Cardiac muscle cell (in vitro differentiated cells and primary cell): ENCODE data around the gene DACH1. TPM values are rescaled to one million over a fixed set of nuclear protein-coding genes. Genes with fewer than 3 reads are reported as not detected.
"Not testable (repeated sequence)": the region's sequence is repeated elsewhere in the genome, so short reads cannot be mapped to it uniquely, and the experiment has no call there.

ENCODE experiments used
- DNase-seq, 2 donors: peaks; one replicate each; pipeline versions ENCODE4 v3.0.0 to v3.0.0-alpha.2; 2010 to 2017; ENCODE audit warnings: low read depth in 1 of 2, low spot score in 1 of 2
- H3K27ac ChIP-seq: fragments of 200-600 bp; sonication (generic); 2 replicates; pipeline ENCODE4 v1.5.1; 2016
- H3K27me3 ChIP-seq: fragments of 200-600 bp; sonication (generic); 2 replicates; pipeline ENCODE4 v1.6.0; 2016; ENCODE audit warnings: control low read depth
- H3K36me3 ChIP-seq: fragments of 200-600 bp; sonication (generic); 2 replicates; pipeline ENCODE4 v1.5.1; 2016; ENCODE audit warnings: control low read depth
- H3K4me1 ChIP-seq: fragments of 200-600 bp; sonication (generic); 2 replicates; pipeline ENCODE4 v1.8.1; 2017; ENCODE audit warnings: low read depth, mild to moderate bottlenecking, mixed run types
- H3K4me3 ChIP-seq: fragments of 200-600 bp; sonication (generic); 2 replicates; pipeline ENCODE4 v1.5.1; 2016; ENCODE audit warnings: mild to moderate bottlenecking
- H3K9me3 ChIP-seq: fragments of 200-600 bp; sonication (generic); 2 replicates; pipeline ENCODE4 v1.5.1; 2017; ENCODE audit warnings: low read depth, mild to moderate bottlenecking, control low read depth
- polyA plus RNA-seq: library from polyadenylated mRNA; unstranded; fragments of >200 nt; fragmentation: Nextera tagmentation; extraction: Ambion mirVana; gene quantifications from 2 replicates; pipeline ENCODE4 v1.2.1, GENCODE V29; 2016
- total RNA-seq: library from RNA; depleted of rRNA; stranded (reverse); fragments of >200 nt; gene quantifications from 2 replicates; pipeline ENCODE4 v1.2.3, GENCODE V29; 2016
- TF ChIP-seq, protein P1 (sequence below): IDR thresholded peaks from 2 replicates; pipeline ENCODE4 v1.5.1; 2012; ENCODE audit warnings: low read depth, mild to moderate bottlenecking, low read length

The DACH1 gene
- total and polyA plus RNA-seq, 2 experiments from 2014 or later, result 3.5 to 3.7 TPM

- TF ChIP-seq, protein P1, sequence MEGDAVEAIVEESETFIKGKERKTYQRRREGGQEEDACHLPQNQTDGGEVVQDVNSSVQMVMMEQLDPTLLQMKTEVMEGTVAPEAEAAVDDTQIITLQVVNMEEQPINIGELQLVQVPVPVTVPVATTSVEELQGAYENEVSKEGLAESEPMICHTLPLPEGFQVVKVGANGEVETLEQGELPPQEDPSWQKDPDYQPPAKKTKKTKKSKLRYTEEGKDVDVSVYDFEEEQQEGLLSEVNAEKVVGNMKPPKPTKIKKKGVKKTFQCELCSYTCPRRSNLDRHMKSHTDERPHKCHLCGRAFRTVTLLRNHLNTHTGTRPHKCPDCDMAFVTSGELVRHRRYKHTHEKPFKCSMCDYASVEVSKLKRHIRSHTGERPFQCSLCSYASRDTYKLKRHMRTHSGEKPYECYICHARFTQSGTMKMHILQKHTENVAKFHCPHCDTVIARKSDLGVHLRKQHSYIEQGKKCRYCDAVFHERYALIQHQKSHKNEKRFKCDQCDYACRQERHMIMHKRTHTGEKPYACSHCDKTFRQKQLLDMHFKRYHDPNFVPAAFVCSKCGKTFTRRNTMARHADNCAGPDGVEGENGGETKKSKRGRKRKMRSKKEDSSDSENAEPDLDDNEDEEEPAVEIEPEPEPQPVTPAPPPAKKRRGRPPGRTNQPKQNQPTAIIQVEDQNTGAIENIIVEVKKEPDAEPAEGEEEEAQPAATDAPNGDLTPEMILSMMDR, result no peak
- Histone ChIP-seq H3K27ac (no peak overlapping the region), H3K27me3 (no peaks in the 10 kb centered on the region), H3K4me1 (no peaks in the 10 kb centered on the region), H3K9me3 (no peaks in the 10 kb centered on the region), H3K36me3 (no peaks in the 10 kb centered on the region), H3K4me3 (no peak overlapping the region)
- no peak for DNase-seq
Measured at GRCh38 chr13:71787414-71787813, 79.6 kb downstream of the DACH1 start.

- no peak overlapping the region for H3K27ac ChIP-seq
- H3K27me3 ChIP-seq, result no peaks in the 10 kb centered on the region
- no peaks in the 10 kb centered on the region for H3K9me3 ChIP-seq
- TF ChIP-seq, protein P1, result no peak
- H3K4me1 ChIP-seq, result no peaks in the 10 kb centered on the region
- no peaks in the 10 kb centered on the region for H3K36me3 ChIP-seq
- H3K4me3 ChIP-seq, result no peak overlapping the region
- DNase-seq, result no peak
Measured at GRCh38 chr13:71786875-71787274, 80.1 kb downstream of the DACH1 start.

- DNase-seq, result no peak
- Histone ChIP-seq H3K9me3 (no peaks in the 10 kb centered on the region), H3K4me3 (no peak overlapping the region), H3K36me3 (no peaks in the 10 kb centered on the region), H3K27ac (no peak overlapping the region), H3K4me1 (no peaks in the 10 kb centered on the region), H3K27me3 (no peaks in the 10 kb centered on the region)
- TF ChIP-seq, protein P1, result no peak
Measured at GRCh38 chr13:71785361-71785760, 81.6 kb downstream of the DACH1 start.

GRCh38 chr13:71780546-71780945, 86.5 kb downstream of the DACH1 start:
- Histone ChIP-seq H3K9me3 (no peaks in the 10 kb centered on the region), H3K4me3 (no peak overlapping the region), H3K27me3 (no peaks in the 10 kb centered on the region), H3K4me1 (peaks cover 8% of the 10 kb centered on the region), H3K36me3 (no peaks in the 10 kb centered on the region), H3K27ac (no peak overlapping the region)
- TF ChIP-seq, protein P1, result no peak
- no peak for DNase-seq

GRCh38 chr13:71778998-71779397, 88.0 kb downstream of the DACH1 start:
- H3K9me3 ChIP-seq, DNase-seq, H3K27me3 ChIP-seq, H3K27ac ChIP-seq, H3K4me3 ChIP-seq, H3K4me1 ChIP-seq, H3K36me3 ChIP-seq: not testable (repeated sequence)

DNA sequence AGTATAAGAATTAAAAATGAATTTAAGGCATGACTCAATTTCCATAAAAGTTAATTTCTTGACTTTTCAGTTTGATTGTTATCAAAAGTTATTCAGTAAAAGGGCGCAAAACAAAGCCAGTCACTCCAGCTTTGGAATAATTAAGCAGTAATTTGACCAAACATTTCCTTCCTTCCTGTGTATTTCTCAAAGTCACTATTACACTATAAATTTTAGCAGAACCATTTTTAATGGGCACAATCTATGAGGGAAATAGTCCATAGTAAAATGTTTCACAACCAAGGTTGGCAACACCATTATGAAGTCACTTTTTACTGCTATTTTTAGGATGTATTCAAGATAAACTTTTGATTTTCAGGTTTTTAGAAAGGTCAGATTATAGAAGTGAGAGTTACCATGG, 91.0 kb downstream of the DACH1 start:
- H3K36me3 ChIP-seq, result no peaks in the 10 kb centered on the region
- TF ChIP-seq, protein P1, result no peak

More for the DNA sequence above, 91.0 kb downstream of the DACH1 start:
- Histone ChIP-seq H3K27me3 (no peaks in the 10 kb centered on the region), H3K4me1 (peaks cover 13% of the 10 kb centered on the region), H3K9me3 (no peaks in the 10 kb centered on the region), H3K27ac (no peak overlapping the region), H3K4me3 (no peak overlapping the region)
- DNase-seq, result no peak
